ENCODE measurements around the gene PRKAA1.
"Not testable (repeated sequence)": the region's sequence is repeated elsewhere in the genome, so short reads cannot be mapped to it uniquely, and the experiment has no call there.

Gene PRKAA1

DNA sequence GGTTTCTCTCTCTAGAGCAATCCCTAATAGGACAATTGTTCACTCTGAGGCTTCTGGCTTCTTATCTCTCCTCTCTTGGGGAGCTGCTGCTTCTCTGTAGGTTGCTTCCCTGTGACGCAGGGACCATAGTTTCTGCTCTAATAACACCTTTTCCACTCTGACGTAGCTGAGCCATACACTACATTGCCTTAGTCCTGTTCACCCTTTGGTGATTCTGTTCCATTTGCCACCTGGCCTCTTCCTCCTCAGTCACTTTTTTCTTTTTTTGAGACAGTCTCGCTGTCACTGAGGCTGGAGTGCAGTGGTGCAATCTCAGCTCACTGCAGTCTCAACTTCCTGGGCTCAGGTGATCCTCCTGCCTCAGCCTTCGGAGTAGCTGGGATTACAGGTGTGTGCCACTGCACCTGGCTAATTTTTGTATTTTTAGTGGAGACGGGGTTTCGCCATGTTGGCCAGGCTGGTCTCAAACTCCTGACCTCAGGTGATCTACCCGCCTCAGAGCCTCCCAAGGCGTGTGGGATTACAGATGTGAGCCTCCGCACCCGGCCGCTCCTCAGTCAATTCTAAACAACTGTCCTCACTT lies 27.4 kb upstream of the PRKAA1 start:
- DNase-seq (ENCODE audit: low spot score), result not testable (repeated sequence)

DNA sequence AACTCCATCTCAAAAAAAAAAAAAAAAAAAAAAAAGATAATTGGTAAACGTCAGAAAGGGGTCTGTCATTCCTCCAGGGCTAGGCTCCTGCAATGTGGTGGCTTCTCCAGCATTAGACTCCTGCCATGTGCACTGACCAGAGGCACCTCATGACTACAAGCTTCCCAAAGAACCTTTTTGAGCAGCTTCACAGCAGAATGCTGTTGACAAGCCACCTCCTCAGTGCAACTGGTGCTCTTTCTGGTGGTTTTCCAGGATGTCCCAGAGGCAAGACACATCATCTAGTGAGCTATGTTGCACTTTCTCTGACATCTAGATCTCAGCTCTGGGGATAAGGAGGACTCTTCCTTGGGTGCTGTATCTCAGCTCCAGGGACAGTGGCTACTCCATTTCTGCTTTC lies 25.3 kb upstream of the PRKAA1 start:
- DNase-seq (ENCODE audit: low spot score), result no peak

DNA sequence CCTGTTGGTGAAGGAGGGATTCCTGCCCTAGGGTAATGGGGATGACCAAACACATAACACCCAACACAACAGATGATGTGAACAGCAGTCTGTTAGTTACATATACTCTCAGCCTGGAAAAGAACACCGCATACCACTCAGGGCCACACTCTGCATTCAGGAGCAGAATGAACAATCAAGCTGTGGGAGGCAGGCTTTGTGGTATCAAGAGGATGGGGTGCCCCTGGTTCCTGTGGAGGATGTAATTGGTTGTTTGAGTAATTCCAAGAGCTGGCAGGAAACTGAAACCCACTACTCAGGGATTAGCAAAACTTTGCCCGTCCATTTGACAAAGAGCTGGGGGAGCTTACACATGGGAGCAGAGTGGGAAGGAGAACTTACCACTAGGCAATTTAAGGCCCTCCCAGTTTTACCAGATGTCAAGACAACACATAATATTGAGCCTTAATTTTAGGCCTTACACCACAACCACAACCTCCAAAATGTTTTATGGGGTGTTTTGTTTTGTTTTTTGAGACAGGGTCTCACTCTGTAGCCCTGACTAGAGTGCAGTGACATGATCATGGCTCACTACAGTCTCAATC lies 15.6 kb upstream of the PRKAA1 start:
- no peak for DNase-seq (ENCODE audit: low spot score)

DNA sequence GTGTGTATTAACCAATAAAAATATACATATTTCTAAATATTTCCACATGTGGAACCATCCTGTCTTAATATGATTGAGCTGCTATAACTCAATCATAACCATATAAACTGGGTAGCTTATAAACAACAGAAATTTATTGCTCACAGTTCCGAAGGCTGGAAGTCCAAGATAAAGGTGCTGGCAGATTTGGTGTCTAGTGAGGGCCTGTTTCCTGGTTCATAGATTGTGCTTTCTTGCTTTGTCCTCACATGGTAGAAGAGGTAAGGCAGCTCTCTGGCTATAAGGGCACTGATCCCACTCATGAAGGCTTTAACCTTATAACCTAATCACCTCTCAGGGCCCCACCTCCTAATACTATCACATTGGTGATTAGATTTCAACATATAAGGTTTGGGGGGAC lies 14.0 kb upstream of the PRKAA1 start:
- no peak for DNase-seq (ENCODE audit: low spot score)

DNA sequence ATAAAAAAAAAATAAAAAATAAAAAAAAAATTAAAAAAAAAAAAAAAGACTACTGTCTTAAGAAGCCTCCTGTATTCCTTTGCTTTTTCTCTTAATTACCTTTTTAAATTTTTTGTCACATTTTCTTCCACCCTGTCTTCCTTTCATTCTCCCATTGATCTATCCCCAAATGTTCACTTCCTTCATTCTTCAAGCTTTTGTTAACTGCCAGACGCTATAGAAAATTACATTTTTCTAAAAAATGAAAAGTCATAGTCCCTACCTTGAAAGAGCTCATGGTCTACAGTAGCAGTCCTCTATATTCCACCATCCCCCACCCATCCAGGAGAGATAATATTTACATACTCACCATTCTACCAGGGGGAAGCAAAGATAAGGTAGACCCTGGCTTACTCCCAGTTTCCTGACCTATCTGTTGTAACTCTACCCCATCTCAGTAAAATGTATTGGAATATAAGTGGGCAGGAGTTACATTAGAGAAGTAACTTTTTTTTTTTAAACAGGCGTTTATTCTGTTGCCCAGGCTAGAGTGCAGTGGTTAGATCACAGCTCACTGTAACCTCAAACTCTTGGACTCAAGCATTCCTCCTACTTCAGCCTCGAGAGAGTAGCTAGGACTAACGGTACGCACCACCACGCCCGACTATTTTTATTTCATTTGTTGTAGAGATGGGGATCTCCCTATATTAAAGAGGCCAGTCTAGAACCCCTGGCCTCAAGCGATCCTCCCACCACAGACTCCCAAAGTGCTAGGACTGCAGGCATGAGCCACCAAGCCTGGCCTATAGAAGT lies 3.8 kb upstream of the PRKAA1 start:
- no peak for DNase-seq (ENCODE audit: low spot score)

DNA sequence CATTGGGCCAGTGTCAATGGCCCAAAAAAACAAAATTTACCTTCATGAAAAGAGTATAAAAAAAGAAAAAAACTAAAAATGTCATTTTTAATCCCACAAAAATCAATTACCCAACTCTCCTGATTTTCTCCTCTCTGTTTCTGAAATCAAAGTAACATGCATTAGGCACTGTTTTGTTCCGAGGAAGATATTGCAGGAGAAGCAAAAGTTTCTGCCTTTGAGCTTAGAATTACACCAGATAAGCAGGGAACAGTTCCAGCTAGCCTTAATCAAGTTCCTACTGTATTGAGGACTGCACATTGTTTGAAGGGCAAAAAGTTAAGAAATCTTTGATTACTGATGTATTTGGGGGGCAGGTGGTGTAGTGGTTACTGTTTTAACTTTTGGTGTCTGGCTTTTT lies 1.1 kb upstream of the PRKAA1 start:
- DNase-seq (ENCODE audit: low spot score), result no peak

DNA sequence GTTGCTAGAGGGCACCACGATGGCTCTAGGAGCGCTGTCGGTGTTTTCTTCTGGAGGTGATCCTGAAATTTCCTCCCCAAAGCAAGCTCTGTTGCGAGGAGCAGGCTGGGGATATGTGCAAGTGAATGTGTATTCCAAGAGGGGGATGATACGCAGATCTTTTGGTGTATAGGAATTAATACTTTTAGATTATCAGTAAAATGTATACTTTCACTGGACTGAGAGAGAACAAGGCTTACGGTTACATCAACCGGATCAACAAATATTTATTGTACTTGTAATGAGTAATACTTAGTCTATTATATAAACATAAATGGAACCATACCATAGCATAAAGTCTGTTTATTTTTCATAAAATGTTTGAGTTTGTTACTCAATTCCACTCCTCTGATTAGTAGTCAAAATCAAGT lies 632 bp upstream of the PRKAA1 start:
- no peak for DNase-seq (ENCODE audit: low spot score)

DNA sequence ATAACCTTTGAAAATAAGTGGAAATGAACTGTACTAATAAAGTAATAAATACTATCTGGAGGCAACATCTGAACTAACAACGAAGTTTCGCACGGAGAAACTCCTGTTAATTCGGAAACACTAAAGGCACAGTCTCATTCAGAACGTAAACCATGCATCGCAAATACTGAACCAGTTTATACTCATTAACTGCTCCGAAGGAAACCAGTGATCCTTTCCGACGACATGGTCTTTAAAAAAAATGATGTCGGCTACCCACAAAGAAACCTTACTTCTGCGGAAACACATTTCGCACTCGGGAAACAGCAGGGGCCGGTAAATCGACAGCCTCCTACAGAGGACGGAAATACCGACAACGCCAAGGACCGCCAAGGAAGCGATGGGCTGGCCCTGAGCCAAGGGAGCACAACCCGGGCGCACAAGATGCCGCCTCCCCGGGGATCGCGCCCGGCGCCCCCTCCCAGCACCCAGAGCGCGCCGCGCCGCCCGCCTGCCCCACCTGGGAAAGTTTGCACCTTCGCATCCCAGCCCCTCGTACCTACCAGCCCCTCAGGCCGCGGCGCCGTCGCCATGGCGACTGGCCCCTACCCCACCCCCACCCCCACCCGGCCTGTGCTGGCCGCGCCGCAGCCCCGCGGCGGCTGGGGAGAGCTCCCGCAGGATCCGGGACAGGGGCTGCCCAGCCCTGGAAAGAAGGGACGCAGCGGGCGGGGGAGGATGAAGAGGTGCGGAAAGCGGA lies 732 bp downstream of the PRKAA1 start:
- peak; percentile 65 for DNase-seq (ENCODE audit: low spot score)

DNA sequence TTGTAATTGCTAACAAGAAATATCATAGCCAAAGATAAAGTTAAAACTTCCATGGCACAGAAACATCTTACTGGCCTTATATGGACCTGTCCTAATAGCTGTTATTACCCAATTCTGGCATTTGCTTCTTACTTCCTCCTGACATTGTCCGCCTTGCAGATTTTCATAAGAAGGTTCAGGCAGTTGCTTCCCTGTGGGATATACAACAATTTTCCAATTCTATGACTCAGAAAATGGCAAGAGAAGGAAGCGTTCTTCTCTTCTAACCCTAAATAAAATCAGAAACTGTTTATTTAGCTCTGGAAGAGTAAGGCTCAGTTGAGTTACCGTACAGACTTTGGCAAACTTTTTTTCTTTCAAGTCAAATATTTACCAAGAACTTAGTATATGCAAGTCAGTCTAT lies 1.7 kb downstream of the PRKAA1 start:
- DNase-seq (ENCODE audit: low spot score), result no peak

DNA sequence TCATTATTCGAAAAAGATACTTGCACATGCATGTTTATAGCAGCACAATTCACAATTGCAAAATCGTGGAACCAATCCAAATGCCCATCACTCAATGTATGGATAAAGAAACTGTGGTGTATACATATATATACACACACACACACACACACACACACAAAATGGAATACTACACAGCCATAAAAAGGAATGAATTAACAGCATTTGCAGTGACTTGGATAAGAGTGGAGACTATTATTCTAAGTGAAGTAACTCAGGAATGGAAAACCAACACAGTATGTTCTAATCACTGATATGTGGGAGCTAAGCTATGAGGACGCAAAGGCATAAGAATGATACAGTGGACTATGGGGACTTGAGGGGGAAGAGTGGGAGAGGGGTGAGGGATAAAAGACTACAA lies 3.3 kb downstream of the PRKAA1 start:
- DNase-seq (ENCODE audit: low spot score), result not testable (repeated sequence)

DNA sequence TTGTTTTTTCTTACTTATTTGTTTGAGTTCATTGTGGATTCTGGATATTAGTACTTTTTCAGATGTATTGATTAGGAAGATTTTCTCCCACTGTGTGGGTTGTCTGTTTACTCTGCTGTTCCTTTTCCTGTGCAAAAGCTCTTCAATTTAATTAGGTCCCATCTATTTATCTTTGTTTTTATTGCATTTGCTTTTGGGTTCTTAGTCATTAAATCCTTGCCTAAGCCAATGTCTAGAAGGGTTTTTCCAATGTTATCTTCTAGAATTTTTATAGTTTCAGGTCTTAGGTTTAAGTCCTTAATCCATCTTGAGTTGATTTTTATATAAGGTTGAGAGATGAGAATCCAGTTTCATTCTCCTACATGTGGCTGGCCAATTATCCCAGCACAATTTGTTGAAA lies 3.8 kb downstream of the PRKAA1 start:
- not testable (repeated sequence) for DNase-seq (ENCODE audit: low spot score)

DNA sequence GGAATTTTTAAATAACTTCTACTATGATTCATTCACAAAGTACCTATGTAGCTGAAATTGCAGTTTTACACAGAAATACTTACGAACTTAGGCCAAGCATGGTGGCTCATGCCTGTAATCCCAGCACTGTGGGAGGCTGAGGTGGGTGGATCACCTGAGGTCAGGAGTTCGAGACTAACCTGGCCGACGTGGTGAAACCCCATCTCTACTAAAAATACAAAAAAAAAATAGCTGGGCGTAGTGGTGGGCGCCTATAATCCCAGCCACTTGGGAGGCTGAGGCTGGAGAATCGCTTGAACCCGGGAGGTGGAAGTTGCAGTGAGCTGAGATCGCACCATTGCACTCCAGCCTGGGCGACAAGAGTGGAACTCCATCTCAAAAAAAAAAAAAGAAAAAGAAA lies 5.5 kb downstream of the PRKAA1 start:
- DNase-seq (ENCODE audit: low spot score), result not testable (repeated sequence)

DNA sequence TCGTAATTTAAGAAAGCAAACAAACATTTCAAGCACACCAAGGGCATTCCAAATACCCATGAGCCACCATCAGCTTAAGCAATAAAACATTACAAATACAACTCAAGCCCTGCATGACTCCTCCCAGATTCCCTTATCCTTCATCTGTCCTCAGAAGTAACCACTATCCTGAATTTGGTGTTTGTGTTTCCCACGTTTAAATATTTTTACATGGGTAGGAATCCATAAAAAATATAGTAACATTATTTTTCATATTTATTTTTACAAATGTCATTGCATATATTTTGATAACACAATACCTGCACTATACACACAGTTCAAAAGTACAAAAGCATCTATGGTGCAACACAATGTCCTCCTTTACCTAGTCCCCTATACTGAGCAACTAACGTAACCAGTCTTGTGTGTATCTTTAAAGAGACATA lies 6.4 kb downstream of the PRKAA1 start:
- DNase-seq (ENCODE audit: low spot score), result no peak

DNA sequence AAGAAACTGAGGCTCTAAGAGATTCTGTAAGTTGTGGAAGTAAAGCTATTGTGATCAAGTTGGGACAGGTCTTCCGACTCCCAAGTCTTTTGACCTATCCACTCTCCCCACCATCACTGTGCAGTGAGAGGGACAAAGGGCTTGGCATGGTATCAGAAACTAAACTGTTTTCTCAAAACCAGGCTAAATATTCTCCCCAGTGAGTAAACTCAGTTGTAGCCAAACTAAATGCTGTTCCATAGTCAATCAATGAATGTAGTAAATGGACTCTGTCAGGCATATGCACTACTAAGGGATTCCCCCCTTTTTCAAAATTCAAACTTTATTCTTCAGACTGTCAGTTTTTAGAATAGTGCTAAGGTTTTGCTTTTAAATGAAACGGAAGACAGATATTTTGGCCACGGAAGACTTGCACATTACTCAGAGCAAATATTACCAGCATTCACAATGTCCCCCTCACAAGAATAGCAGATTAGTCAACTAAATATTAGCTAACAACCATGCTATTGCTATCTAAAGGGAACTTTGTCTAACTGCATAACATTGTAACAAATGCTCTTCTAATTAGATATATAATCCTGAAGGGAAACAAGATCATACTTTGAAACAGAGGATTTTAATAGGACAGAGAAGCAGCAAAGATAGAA lies 7.1 kb downstream of the PRKAA1 start:
- DNase-seq (ENCODE audit: low spot score), result no peak

DNA sequence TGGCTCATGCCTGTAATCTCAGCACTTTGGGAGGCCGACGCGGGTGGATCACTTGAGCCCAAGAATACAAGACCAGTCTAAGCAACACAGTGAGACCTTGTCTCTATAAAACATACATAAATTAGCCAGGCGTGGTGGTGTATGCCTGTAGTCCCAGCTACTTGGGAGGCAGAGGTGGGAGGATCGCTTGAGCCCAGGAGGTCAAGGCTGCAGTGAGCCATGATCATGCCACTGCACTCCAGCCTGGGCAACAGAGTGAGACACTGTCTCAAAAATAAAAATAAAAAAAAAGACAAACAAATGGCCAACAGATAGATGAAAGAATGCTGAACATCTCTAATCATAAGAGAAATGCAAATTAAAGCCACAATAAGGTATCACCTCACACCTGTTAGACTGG lies 9.2 kb downstream of the PRKAA1 start:
- not testable (repeated sequence) for DNase-seq (ENCODE audit: low spot score)

DNA sequence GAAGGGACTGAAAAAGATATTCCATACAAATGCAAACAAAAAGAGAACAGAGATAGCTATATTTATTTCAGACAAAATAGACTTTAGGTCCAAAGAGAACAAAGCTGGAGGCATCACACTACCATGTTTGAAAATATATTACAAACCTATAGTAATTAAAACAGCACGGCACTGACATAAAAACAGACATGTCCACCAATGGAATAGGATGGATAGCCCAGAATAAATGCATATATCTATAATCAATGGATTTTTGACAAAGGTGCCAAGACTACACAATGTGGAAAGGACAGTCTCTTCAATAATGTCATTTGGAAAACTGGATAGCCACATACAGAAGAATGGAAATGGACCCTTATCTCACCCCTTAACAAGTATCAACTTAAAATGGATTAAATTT lies 10.2 kb downstream of the PRKAA1 start:
- no peak for DNase-seq (ENCODE audit: low spot score)

DNA sequence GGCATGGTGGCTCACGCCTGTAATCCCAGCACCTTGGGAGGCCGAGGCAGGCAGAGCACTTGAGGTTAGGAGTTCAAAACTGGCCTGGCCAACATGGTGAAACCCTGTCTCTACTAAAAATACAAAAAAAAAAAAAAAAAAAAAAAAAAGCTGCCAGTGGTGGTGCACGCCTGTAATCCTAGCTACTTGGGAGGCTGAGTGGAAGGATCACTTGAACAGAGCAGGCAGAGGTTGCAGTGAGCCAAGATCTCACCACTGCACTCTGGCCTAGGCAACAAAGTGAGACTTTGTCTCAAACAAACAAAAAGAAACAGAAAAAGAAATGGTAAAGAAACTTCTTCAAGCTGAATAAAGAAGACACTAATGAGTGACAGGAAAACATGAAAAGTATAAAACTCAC lies 11.5 kb downstream of the PRKAA1 start:
- not testable (repeated sequence) for DNase-seq (ENCODE audit: low spot score)

DNA sequence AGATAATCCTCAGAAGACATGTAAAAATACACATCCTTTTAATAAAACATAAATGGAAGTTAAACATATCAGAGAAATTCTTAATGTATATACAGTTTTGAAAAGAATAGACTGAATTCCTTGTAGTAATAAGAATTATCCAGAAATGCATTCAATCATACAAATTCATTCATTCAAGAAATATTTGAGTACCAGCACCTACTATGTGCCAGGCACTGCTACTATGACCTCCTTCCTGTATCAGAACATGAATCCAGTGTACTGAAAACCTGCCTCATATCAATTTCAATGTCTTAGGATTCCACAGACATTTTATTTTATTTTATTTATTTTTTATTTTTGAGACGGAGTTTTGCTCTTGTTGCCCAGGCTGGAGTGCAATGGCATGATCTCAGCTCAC lies 13.3 kb downstream of the PRKAA1 start:
- DNase-seq (ENCODE audit: low spot score), result no peak

DNA sequence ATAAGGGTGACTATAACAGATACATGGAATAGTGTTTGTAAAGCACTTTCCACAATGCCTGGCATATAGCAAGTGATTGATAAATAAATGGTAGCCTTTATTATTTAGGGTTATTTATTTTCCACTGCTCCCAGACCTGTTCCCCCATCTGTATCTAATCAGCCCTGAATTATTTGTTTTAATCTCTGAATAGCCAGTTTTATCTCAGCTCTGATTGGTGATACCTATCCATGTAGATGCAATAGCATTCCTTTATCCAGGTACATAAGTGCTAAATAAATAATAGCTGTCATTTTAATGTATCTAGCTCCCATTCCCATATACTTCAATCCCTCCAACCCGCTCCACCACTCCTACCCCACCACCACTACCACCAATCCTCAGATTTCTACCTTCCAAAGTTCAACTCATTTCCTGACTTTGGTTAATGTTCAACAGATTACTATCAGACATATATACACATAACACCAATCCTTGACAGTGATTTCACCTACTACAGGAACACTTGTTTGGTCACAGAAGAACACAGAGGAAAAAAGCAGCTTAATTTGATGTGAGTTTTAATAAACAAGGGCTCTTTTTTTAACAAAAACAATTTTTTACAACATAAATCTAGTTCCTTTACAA lies 14.0 kb downstream of the PRKAA1 start:
- no peak for DNase-seq (ENCODE audit: low spot score)

DNA sequence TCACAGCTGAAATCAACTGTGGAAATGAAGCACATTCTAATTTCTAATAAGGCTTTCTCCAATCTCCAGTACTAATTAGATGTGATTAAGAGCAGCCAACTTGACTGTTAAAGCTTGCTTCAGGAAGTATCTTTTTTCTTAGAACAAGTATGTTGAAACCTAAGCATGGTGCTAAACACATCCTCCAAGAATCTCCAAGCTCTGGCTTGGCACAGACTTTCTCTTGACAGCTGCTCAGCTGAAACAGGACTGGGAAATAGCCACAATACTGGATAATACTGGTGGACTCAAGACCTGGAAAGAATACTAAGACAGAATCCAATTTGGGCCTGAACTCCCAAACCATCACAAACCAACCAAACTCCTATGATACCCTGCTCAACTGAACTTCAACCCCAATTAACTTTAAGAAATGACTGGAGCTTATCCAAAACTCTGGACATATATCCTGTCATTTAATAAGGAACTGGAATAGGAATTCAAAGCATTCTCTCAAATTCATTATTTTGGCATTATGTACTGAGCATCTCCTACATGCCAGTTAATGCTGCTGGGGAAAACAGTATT lies 16.2 kb downstream of the PRKAA1 start:
- DNase-seq (ENCODE audit: low spot score), result no peak

DNA sequence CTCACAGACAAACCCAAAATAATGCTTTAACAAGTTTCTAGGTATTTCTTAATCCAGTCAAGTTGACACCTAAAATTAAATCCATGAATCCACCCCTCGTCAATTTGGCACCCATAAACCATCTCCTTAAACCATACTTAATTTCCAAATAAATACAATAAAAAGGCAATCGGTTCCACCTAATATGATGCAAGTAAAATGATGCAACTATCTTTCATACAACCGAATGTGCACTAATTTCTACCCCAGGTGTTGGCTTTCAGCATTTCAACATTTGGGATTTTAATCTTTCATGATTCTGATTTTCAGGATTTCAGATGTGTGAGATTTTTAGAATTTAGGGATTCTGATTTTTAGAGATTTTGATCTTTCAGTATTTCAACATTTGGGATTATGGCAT lies 17.3 kb downstream of the PRKAA1 start:
- no peak for DNase-seq (ENCODE audit: low spot score)

DNA sequence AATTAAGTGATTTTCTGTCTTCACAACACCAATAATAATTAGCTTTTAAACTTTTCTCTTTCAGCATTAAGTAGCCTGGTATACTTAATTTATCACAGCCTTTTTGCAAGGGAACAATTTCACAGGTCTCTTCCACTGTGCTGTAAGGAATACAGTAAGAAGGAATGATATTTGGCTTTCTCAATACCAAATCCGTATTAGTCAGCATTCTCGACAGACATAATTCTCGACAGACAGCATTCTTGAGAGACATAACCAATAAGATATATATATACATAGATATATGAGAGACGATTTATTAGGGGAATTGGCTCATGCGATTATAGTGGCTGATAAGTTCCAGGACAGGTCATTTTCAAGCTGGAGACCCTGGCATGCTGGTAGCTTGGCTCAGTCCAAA lies 18.0 kb downstream of the PRKAA1 start:
- DNase-seq (ENCODE audit: low spot score), result no peak

Data from CD4-positive, alpha-beta T cell treated with Interleukin-15 for 4 hours (primary cell).